Stimulated activated CD4-positive, alpha-beta T cell treated with anti-CD3 and anti-CD28 coated beads, Interleukin-12 subunit alpha, Interleukin-12 subunit beta, amount 100 ng/mL, for 24 hours (primary cell): ENCODE measurements around the gene HAGHL.
"Not testable (repeated sequence)": the region's sequence is repeated elsewhere in the genome, so short reads cannot be mapped to it uniquely, and the experiment has no call there.

Source experiments
- DNase-seq, 2 experiments: peaks; one replicate each; pipeline ENCODE4 v3.0.0-alpha.2; 2020; ENCODE audit warnings: low read depth in 2 of 2

HAGHL gene

GRCh38 chr16:734981-735881, 8.3 kb downstream of the HAGHL start:
- DNase-seq, result no peak

GRCh38 chr16:735982-736453, 9.1 kb downstream of the HAGHL start:
- DNase-seq, result peak in 1 of 2 experiments; percentile 56

GRCh38 chr16:736936-737481, 10.1 kb downstream of the HAGHL start:
- DNase-seq, result no peak

- no peak for DNase-seq
Observed at GRCh38 chr16:739560-740458, 12.9 kb downstream of the HAGHL start.

DNA sequence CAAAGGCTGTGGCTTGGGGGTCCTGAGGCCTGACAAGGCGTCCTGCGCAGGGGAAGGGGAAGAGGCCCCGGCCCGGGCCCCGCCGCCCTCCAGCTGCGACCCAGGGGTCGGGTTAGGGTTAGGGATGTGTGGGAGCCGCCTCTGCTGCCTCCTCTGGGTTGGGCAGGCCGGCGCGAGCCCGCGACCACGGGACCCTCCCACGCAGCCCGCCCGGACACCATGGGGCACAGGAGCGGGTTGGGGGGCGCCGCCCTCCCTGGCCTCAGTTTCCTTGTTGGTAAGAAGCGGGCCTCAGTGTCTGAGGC, 13.5 kb downstream of the HAGHL start:
- DNase-seq, result no peak

DNA sequence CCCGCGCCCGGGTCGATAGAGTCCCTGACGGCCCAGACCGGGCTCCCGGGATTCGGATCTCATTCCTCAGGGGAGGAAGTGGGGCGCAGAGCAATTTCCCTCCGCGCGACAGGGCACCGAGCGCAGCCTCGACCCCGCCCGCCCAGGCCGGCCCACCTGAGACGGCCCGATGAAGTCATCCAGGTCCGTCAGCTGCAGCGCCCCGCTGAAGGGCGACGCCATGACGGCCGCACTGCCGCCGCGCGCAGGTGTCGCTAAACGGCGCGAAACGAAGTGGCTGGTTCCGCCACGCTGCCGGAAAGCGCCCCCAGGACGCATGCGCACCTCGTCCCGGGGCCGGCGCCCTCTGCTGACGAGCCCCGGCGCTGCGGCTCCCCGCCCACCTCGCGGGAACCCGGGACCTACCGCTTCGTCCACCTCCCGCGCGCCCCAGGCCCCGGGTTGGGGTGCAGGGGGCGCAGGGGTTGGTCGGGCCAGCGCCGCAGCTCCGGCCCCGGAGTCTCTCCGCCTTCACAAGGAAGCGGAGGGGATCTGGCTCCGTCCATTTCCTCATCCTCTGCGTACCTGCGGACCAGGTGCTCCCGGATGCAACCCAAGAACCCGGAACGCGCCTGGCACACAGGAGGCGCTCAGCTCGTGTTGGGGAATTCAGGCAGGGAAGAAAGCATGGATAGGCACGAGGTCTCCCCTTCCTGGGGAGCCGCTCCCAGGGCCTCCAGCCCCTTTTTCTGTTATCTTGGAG, 14.0 kb downstream of the HAGHL start, which contains the start of gene CIAO3:
Gene CIAO3, minus strand, starts transcription at position 234 of the 742 bp plus-strand sequence. Its CDS starts 12 bp downstream, at position 222.
- DNase-seq, result peak; percentile 84 to 88

GRCh38 chr16:741986-742629, 15.2 kb downstream of the HAGHL start:
- DNase-seq, result no peak

GRCh38 chr16:742894-743293, 16.0 kb downstream of the HAGHL start:
- DNase-seq, result not testable (repeated sequence)

- DNase-seq, result no peak
Observed at GRCh38 chr16:743794-744500, 17.0 kb downstream of the HAGHL start.

- no peak for DNase-seq
Observed at GRCh38 chr16:745739-746138, 18.8 kb downstream of the HAGHL start.

GRCh38 chr16:746637-747036, 19.7 kb downstream of the HAGHL start:
- DNase-seq, result no peak

DNA sequence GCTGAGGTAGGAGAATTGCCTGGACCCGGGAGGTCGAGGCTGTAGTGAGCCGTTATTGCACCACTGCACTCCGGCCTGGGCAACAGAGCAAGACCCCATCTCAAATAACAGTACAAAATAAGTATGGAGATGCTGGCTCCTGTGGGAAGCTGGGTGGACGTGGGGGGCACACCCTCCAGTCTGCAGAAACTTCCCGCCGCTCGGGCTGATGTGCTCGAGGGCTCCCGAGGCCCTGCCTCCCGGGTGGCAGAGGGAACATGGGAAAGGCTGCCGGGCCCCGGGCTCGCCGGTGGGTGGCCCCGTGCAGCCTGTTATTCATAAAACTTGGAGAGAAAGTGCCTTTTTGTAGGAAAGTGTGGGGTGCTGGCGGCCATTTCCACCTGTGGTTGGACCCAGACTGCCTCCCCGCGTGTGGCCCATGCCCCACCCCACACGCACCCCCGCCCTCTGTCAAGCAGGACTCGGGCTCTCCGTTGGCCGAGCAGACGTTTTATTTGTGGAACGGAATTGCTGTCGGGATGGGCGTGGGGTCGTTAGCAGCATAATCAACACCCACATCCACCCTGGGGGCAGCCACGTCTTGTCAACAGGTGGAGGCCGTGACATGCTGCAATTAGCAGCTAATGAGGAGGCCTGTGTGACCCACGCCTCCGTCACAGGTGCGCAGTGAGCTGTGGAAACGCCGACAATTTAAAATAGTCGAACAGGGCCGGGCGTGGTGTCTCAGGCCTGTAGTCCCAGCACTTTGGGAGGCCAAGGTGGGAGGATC, 21.3 kb downstream of the HAGHL start:
- no peak for DNase-seq

DNA sequence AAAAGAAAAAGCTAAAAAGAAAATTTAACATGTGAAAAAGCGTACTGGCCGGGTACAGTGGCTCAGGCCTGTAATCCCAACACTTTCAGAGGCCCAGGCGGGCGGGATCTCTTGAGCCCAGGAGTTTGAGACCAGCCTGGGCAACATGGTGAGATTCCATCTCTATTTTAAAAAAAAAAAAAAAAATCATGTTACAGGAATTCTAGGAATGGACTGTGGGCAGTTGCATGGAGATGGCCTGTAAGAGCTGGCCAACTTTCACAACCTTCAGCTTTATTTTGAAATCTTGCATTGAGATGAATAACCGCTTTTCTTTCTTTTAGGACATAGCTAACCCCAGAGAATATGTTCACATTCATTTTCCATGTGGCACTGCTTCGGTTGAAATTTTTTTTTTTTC, 22.1 kb downstream of the HAGHL start:
- no peak for DNase-seq

DNA sequence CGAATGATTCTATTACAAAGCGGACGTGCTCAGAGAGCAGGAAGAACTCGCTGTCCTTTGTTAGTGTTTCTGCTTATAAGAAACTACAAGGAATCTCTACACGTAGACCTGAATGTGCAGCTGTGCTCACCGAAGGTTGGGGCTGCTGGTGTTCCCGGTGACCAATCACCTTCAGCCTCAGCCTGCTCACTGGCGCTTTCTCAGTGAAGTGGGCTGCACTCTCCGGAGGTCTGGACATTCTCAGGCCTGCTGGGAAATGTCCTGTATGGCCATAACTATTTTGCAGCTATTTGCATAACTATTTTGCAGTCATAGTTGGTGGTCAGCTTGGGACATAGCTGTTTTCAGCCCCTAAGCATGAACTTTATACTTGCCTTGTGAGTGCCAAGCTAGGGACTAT, 23.6 kb downstream of the HAGHL start:
- DNase-seq, result no peak

DNA sequence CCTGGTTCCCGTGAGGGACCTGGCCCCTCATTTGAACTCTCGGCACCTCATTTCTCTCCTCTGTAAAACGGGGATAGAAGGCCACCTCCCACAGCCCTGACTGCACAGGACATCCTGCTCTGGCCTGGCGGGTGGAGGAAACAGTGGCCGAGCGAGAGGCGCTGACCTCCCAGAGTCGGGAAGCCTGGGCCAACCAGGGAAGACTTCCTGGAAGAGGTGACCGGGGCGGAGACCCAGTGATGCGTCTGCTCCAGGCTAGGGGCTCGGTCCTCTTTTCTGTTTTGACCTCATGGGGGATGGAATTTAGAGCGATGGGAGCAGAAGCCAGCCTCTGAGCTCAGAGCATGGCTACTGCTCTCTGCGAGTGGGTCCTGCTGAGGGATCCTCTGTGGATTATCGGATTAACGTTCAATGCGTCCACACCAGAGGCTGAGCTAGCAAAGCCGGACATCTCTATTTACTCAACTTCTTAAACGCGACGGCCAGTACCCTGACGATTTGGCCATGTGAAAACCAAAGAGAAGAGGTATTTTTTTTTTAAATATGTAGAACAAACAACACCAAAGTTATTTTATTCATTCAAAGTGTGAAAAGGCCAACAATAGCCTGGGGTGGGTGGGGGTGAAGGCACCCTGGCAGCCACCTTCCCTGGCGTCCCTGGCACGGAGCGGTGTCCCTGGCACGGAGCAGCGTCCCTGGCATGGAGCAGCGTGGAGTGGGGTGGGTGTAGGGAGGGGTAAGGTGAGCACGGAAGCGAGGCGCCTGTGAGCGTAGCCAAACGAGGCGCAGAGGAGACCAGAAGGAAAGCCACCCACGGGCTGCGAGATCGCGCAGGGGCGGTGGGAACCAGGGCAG, 24.5 kb downstream of the HAGHL start:
- DNase-seq, result no peak

DNA sequence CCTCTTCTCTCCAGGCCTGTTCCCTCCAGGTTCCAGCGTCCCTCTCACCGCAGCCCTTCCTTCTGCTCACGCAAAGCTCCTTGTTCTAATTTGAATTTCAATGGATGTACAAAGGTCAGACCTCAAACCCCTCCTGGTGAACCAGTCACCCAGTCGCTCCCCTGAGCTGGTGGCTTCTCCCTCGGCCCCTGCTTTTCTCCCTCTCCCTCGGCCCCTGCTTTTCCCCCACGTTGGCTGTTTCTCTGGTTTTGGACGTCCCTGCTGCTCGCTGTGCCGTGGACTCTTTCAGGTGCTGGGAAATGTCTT, 25.1 kb downstream of the HAGHL start:
- DNase-seq, result no peak

DNA sequence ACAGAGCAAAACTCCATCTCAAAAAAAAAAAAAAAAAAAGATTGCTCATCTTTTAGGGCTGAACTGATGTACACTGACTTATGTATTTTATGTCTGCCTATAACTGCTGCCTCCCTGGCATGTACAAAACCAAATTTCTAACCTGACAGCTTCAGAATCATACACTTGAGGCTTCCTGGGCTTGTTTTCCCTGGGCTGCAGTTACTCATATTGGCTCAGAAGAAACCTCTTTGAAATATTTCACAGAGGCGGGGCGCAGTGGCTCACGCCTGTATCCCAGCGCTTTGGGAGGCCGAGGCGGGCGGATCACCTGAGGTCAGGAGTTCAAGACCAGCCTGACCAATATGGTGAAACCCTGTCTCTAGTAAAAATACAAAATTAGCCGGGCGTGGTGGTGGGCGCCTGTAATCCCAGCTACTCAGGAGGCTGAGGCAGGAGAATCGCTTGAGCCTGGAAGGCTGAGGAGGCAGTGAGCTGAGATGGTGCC, 27.3 kb downstream of the HAGHL start:
- not testable (repeated sequence) for DNase-seq

GRCh38 chr16:754656-755055, 27.8 kb downstream of the HAGHL start:
- DNase-seq, result no peak

- no peak for DNase-seq
Observed at GRCh38 chr16:756428-756827, 29.5 kb downstream of the HAGHL start.
